GM18867 (cell line): ENCODE data around the gene NELFA.

Experiments
- ATAC-seq: cut with Tn5 transposase; IDR thresholded peaks from one replicate; pipeline ENCODE4 v1.9.1; 2021; ENCODE audit warnings: mild to moderate bottlenecking, moderate library complexity; ENCODE audit not compliant: unreplicated experiment

NELFA gene

DNA sequence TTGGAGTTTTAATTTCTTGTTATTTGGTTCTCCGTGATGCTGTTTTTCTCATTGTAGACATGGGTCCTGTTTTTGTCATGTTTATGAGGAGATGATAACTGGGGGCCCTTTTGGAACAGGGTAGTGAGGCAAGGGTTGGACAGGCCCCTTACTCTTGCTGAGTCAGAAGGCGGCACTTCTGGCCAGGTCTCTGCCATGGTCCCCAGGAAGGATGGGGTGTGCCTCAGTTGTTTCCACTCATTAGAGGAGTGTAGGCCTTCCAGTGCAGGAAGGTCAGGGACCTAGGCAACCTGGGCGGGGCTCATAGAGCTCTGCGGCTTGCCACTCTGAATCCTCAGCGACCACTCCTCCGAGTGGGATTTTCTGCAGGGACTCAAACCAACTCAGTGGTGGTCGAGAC, 68.2 kb downstream of the NELFA start:
- no peak for ATAC-seq

DNA sequence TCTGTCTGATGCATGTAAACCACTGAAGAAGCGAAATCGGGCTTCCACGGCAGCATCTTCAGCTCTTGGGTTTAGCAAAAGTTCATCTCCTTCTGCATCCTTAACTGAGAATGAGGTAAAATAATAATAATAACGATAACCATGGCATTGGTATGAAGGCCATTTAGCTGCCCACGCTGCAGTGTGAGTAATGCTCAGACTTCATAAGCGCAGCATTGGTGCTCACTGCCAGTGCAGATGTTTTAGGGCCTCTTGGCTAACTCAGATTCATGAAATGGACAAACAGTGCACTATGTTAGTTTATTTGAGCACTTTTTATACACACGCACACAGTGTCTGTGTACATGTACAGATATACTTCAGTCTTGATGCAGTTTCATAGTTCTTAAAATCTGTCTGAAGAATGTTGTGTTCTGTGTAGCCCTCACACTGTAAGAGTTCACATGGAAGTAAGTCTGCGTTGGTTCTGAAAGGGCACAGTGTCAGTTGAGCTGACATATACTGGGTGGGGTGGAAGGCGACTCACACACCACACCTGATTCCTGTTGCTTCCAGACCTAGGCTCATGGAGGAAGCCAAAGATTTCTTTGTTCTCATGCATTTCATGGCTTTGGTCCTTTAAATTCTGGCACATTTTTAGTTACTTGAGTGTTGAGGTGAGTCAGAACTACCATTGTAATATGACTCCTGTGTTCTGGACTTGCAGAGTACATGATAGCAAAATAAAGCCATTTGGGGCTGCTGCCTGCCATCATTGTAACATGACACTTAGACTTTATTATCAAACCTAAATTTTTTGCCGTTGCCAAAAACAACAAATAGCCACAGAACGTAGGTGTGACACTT, 68.9 kb downstream of the NELFA start:
- ATAC-seq, result no peak

- ATAC-seq, result no peak
Observed at GRCh38 chr4:1938027-1938426, 70.7 kb downstream of the NELFA start.

- ATAC-seq, result no peak
Observed at GRCh38 chr4:1937550-1937949, 71.2 kb downstream of the NELFA start.

GRCh38 chr4:1933700-1934099, 75.1 kb downstream of the NELFA start:
- no peak for ATAC-seq

- no peak for ATAC-seq
Observed at GRCh38 chr4:1932736-1933135, 76.0 kb downstream of the NELFA start.
